ENCODE results near the gene ANKRD18B. TPM values are rescaled to one million over a fixed set of nuclear protein-coding genes. Genes with fewer than 3 reads are reported as not detected.

ANKRD18B gene
- total and polyA plus RNA-seq, 2 of the 8 experiments (the other 6 are each of a cell fraction or from before 2014, with no cell fraction given) = 1.6 to 13.8 TPM

DNA sequence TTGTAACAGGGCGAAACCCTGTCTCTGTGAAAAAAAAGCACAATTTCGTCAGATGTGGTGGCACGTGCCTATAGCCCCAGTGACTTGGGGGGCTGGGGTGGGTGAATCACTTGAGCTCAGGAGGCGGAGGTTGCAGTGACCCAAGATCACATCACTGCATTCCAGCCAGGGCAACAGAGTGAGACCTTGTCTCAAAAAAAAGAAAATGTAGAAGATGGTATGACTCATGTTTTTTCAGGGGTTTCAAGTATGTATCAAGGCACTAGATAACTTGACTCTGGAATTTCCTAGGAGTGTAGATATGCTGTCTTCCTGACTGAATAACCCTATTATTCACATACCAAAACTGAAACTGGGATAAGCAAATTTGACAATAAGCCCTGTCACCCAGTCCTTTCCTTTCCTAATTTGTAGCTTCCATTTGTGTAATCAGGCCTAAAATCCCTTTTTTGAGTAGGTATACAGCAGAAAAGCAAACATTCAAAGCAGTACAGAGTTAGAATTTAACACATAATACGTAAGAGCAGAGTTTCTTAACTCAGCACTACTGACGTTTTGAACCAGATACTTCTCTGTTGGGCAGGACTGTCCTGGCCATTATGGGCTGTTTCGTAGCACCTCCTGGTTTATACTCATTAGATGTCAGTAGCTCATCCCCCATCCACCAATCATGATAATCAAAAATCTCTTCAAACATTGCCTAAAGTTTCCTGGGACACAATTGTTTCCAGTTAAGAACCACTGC, 17.3 kb upstream of the ANKRD18B start:
- no peak overlapping the region for H2BK15ac ChIP-seq (ENCODE audit: low read length)
- H3K4me3 ChIP-seq (ENCODE audit: extremely low read depth in 1 of 4, insufficient read depth in 2 of 4, low read depth in 3 of 4, low read length in 4 of 4) = no peak overlapping the region
- H4K20me1 ChIP-seq (replicated peaks in 1 of 2; ENCODE audit: control insufficient read depth in 1 of 2, insufficient read depth in 2 of 2, low read length in 2 of 2) = no peaks in the 10 kb centered on the region
- H2BK20ac ChIP-seq (ENCODE audit: low read length) = no peak overlapping the region
- H3K27ac ChIP-seq (ENCODE audit: low read depth, low read length) = no peak overlapping the region
- H3K4me2 ChIP-seq (ENCODE audit: insufficient read depth in 1 of 2, low read depth in 2 of 2, low read length in 2 of 2) = no peak overlapping the region
- no peak overlapping the region for H3K18ac ChIP-seq (ENCODE audit: extremely low read depth, low read length)
- no peaks in the 10 kb centered on the region for H3K9me3 ChIP-seq (ENCODE audit: insufficient read depth in 2 of 2, low read depth in 1 of 2, low read length in 1 of 2)
- H4K8ac ChIP-seq (ENCODE audit: extremely low read depth, insufficient read depth, low read length) = no peak overlapping the region
- H3K79me1 ChIP-seq (ENCODE audit: low read depth, low read length) = no peaks in the 10 kb centered on the region
- no peak for DNase-seq (ENCODE audit: low read depth in 1 of 2, low spot score in 2 of 2)
- no peak overlapping the region for H2BK120ac ChIP-seq (replicated peaks; ENCODE audit: low read depth, low read length)
- peaks cover 4% of the 10 kb centered on the region; the same call in 1 of the 2 replicates for H3K23me2 ChIP-seq (ENCODE audit: low read depth, low read length)
- H3K14ac ChIP-seq (ENCODE audit: insufficient read length) = no peak overlapping the region
- ChIA-PET POLR2A (ENCODE audit: partially characterized antibody) (interaction anchor here (1.4 kb wide), 1 partner anchor 10 kb away, joined by 3 read pairs; no protein-coding TSS in a partner anchor), CTCF (ENCODE audit: partially characterized antibody) (interaction anchor here (1.2 to 1.4 kb wide), 2 partner anchors 54 to 110 kb away, joined by 3 read pairs; no protein-coding TSS in a partner anchor)
- no peak overlapping the region for H2AK5ac ChIP-seq (ENCODE audit: low read depth, low read length)
- no peak overlapping the region for H3K4ac ChIP-seq (replicated peaks; ENCODE audit: insufficient read length, low read depth, low read length)
- H3K9ac ChIP-seq (replicated peaks in 1 of 4; ENCODE audit: extremely low read depth in 1 of 4, low read depth in 3 of 4, low read length in 3 of 4) = no peak overlapping the region
- H3K56ac ChIP-seq (replicated peaks; ENCODE audit: insufficient read length, low read depth, low read length) = no peak overlapping the region
- H2BK5ac ChIP-seq (ENCODE audit: low read depth, low read length) = no peak overlapping the region
- FAIRE-seq = no peak
- H4K91ac ChIP-seq (replicated peaks; ENCODE audit: insufficient read length, low read length) = no peak overlapping the region
- no peaks in the 10 kb centered on the region for H3K4me1 ChIP-seq (replicated peaks in 1 of 4; ENCODE audit: control insufficient read depth in 3 of 4, insufficient read depth in 4 of 4, low read length in 3 of 4)
- 73% methylated on average over 7 of the region's 7 CpGs; no CpG with 5 or more reads in 1 of the 2 experiments for WGBS, 2 experiments (ENCODE audit: extremely low coverage in 1 of 2, insufficient coverage in 1 of 2, insufficient read length in 1 of 2, insufficient replicate concordance in 2 of 2, low coverage in 1 of 2, low lambda C conversion rate in 2 of 2, missing lambda C conversion rate in 1 of 2)
- H2BK12ac ChIP-seq (ENCODE audit: low read depth, low read length) = no peak overlapping the region
- no peaks in the 10 kb centered on the region for H3K36me3 ChIP-seq (ENCODE audit: control insufficient read depth in 2 of 4, insufficient read depth in 4 of 4, low read length in 3 of 4)
- H3K79me2 ChIP-seq (ENCODE audit: control insufficient read depth in 1 of 2, insufficient read depth in 2 of 2, low read length in 2 of 2) = no peaks in the 10 kb centered on the region
- H3K23ac ChIP-seq (ENCODE audit: insufficient read length) = no peak overlapping the region
- H4K5ac ChIP-seq (ENCODE audit: insufficient read length, low read depth, low read length) = no peak overlapping the region
- H3K27me3 ChIP-seq (replicated peaks in 1 of 4; ENCODE audit: control insufficient read depth in 3 of 4, extremely low read depth in 1 of 4, insufficient read depth in 3 of 4, low read length in 3 of 4) = no peaks in the 10 kb centered on the region; a peak in 1 of 7 replicates
- H2AFZ ChIP-seq (ENCODE audit: low read length) = no peak overlapping the region
- TF ChIP-seq CEBPB (IDR thresholded peaks at IDR 0.05; ENCODE audit: low read depth, low read length) = no peak
- TF ChIP-seq ASH2L (IDR thresholded peaks at IDR 0.05; ENCODE audit: low read length) = no peak
- no peak for TF ChIP-seq SRF (IDR thresholded peaks at IDR 0.05; ENCODE audit: low read depth, low read length)
- TF ChIP-seq SP2 (IDR thresholded peaks at IDR 0.05; ENCODE audit: low read length) = no peak
- TF ChIP-seq HDAC6 (IDR thresholded peaks at IDR 0.05; ENCODE audit: low read depth, low read length) = no peak
- no peak for TF ChIP-seq RAD21 (IDR thresholded peaks at IDR 0.05 in 1 of 2, conservative IDR thresholded peaks at IDR 0.05 in 1 of 2; ENCODE audit: low read depth in 2 of 2, low read length in 2 of 2)
- TF ChIP-seq, protein P1, sequence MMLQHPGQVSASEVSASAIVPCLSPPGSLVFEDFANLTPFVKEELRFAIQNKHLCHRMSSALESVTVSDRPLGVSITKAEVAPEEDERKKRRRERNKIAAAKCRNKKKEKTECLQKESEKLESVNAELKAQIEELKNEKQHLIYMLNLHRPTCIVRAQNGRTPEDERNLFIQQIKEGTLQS (IDR thresholded peaks at IDR 0.05; ENCODE audit: insufficient read depth, low read depth, low read length) = no peak
- TF ChIP-seq NRF1 (IDR thresholded peaks at IDR 0.05; ENCODE audit: low read depth, low read length) = no peak
- TF ChIP-seq JUND (IDR thresholded peaks at IDR 0.05; ENCODE audit: low read length) = no peak
- TF ChIP-seq, protein P2, sequence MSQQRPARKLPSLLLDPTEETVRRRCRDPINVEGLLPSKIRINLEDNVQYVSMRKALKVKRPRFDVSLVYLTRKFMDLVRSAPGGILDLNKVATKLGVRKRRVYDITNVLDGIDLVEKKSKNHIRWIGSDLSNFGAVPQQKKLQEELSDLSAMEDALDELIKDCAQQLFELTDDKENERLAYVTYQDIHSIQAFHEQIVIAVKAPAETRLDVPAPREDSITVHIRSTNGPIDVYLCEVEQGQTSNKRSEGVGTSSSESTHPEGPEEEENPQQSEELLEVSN (IDR thresholded peaks at IDR 0.05) = no peak
- TF ChIP-seq JUN (IDR thresholded peaks at IDR 0.05; ENCODE audit: low read depth, low read length) = no peak
